Coronary artery (tissue), 2 donors: ENCODE measurements around the gene NDUFA13.

Experiments
- DNase-seq: peaks from one replicate; pipeline ENCODE4 v3.0.0-alpha.2; 2017; ENCODE audit warnings: low spot score
- H3K27ac ChIP-seq, 2 donors: fragments of 200-600 bp; sonication (generic); one replicate each; pipeline ENCODE4 v1.5.1; 2016 to 2019
- H3K4me3 ChIP-seq: fragments of 200-600 bp; sonication (generic); 2 replicates; pipeline ENCODE4 v1.5.1; 2016; ENCODE audit warnings: mild to moderate bottlenecking, moderate library complexity
- CTCF ChIP-seq: fragments of 200-600 bp; sonication (generic); IDR thresholded peaks from one replicate; pipeline ENCODE4 v1.5.1; 2019; ENCODE audit warnings: antibody characterized with exemption

The NDUFA13 gene

GRCh38 chr19:19544954-19545591, 29.0 kb downstream of the NDUFA13 start:
- no peak for DNase-seq
- TF ChIP-seq CTCF = no peak
- Histone ChIP-seq H3K27ac (no peak overlapping the region), H3K4me3 (no peak overlapping the region)

DNA sequence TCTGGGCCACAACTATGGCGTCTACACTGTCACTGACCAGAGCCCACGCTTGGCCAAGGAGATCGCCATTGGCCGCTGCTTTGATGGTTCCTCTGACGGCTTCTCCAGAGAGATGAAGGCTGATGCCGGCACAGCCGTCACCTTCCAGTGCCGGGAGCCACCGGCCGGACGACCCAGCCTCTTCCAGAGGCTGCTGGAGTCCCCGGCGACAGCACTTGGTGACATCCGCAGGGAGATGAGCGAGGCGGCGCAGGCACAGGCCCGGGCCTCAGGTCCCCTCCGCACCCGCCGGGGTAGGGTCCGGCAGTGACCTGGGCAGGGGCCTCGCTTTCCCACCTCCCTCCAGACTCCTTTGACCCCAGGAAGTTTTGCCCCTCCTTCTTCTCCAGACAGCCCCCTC, 29.7 kb downstream of the NDUFA13 start:
- H3K4me3 ChIP-seq = no peak overlapping the region
- TF ChIP-seq CTCF = no peak
- DNase-seq = no peak
- H3K27ac ChIP-seq = no peak overlapping the region

DNA sequence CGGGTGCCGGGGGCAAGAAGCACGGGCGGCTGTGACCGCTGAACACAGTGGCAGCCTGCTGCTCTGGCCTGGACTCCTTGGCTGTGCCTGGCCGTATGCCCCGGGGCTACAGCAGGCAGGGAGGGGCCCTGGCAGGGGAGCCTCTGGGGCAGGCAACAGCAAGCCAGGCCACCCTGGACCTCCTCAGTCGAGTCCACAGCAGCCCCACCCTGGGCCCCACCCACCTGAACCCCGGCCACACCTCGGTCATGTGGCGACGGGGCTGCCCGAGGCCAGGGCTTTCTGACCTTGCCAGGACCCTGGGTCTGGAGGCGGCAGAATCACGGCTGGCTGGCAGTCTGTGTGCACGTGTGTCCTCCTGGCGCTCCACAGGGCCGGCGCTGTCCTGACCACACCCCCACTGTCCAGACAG, 30.7 kb downstream of the NDUFA13 start:
- DNase-seq = no peak
- no peak for TF ChIP-seq CTCF
- Histone ChIP-seq H3K4me3 (no peak overlapping the region), H3K27ac (no peak overlapping the region)

GRCh38 chr19:19547674-19548336, 31.8 kb downstream of the NDUFA13 start:
- H3K4me3 ChIP-seq = no peak overlapping the region
- TF ChIP-seq CTCF = no peak
- H3K27ac ChIP-seq = no peak overlapping the region
- no peak for DNase-seq

DNA sequence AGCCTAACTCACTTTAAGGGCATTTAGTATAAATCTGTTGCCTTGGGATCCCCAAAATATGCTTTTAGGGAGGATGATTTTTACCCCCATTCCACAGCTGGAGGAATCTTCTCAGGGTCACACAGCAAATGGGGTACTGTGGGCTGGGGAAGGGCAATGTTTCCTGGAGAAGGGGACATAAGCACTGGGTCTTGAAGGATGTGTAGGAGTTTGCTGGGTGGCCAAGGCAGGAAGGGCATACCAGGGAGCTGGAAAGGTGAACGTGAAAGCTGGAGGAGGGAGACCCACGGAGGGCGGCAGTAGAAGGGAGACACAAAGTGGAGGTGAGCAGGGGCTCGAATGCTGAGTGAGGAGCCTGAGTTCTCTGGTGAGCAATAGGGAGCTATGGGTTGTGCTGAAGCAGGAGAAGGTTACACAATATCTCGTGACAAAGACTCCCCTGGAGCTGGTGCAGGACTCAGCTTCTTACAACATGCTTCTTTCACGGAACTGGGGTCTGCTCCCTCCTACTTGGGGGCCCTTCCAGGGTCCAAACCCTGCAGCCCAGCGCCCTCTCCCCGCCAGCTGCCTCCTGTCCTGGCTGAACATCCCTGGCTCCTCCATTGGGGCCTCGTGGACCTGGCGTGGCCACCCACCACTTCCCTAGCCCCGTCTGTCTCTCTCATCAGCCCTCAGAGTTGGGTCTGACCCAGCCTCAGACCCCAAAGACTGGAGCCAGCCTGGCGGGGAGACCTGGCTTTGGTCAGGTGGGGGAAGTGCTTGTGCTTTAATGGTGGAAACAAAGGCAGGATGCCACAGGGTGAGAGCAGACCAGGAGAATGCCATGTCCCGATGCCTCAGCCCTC, 33.1 kb downstream of the NDUFA13 start:
- TF ChIP-seq CTCF = no peak
- Histone ChIP-seq H3K27ac (no peak overlapping the region), H3K4me3 (no peak overlapping the region)
- DNase-seq = no peak

GRCh38 chr19:19549804-19550464, 33.9 kb downstream of the NDUFA13 start:
- Histone ChIP-seq H3K4me3 (no peak overlapping the region), H3K27ac (no peak overlapping the region)
- DNase-seq = no peak
- no peak for TF ChIP-seq CTCF
